Neural cell (in vitro differentiated cells): ENCODE data around the gene PIGM. TPM values are rescaled to one million over a fixed set of nuclear protein-coding genes. Genes with fewer than 3 reads are reported as not detected.
"Not testable (repeated sequence)": the region's sequence is repeated elsewhere in the genome, so short reads cannot be mapped to it uniquely, and the experiment has no call there.

Source experiments
- H2AFZ ChIP-seq: fragments of 200-600, 300-800 bp; sonication (generic), shearing (Covaris generic); 2 replicates; pipeline ENCODE4 v1.6.0; 2014; ENCODE audit warnings: low read depth, mild to moderate bottlenecking, antibody characterized with exemption, low read length, moderate library complexity
- H3F3A ChIP-seq: fragments of 200-600 bp; shearing (Covaris generic); 2 replicates; pipeline ENCODE4 v1.6.1; 2016; ENCODE audit warnings: mild to moderate bottlenecking, moderate library complexity, mixed read lengths, antibody characterized with exemption, low read length; ENCODE audit not compliant: insufficient read depth, poor library complexity, severe bottlenecking
- H3K27ac ChIP-seq: fragments of 200-600, 300-800 bp; sonication (generic), shearing (Covaris generic); 2 replicates; pipeline ENCODE4 v1.5.1; 2014; ENCODE audit warnings: mild to moderate bottlenecking, low read length, moderate library complexity
- H3K27me3 ChIP-seq: fragments of 300-800, 200-600 bp; sonication (generic), shearing (Covaris generic); 2 replicates; pipeline ENCODE4 v1.6.0; 2014; ENCODE audit warnings: mild to moderate bottlenecking, low read depth, low read length, moderate library complexity; ENCODE audit not compliant: insufficient read depth
- H3K36me3 ChIP-seq: fragments of 300-800, 200-600 bp; sonication (generic), shearing (Covaris generic); 2 replicates; pipeline ENCODE4 v1.5.1; 2014; ENCODE audit warnings: mild to moderate bottlenecking, antibody characterized with exemption, low read length, moderate library complexity; ENCODE audit not compliant: insufficient read depth
- H3K4me2 ChIP-seq: fragments of 300-800, 200-600 bp; sonication (generic), shearing (Covaris generic); 2 replicates; pipeline ENCODE4 v1.6.0; 2014; ENCODE audit warnings: mild to moderate bottlenecking, low read length
- H3K4me3 ChIP-seq: fragments of 300-800, 200-600 bp; sonication (generic), shearing (Covaris generic); 2 replicates; pipeline ENCODE4 v1.5.1; 2014; ENCODE audit warnings: mild to moderate bottlenecking, low read length, moderate library complexity
- H3K79me2 ChIP-seq: fragments of 200-600 bp; shearing (Covaris generic); replicated peaks from 2 replicates; pipeline ENCODE4 v1.6.0; 2014; ENCODE audit warnings: mild to moderate bottlenecking, low read length, moderate library complexity; ENCODE audit not compliant: insufficient read depth
- H3K9ac ChIP-seq: fragments of 300-800, 200-600 bp; sonication (generic), shearing (Covaris generic); 2 replicates; pipeline ENCODE4 v1.6.1; 2016; ENCODE audit warnings: mild to moderate bottlenecking, low read length, mixed read lengths
- H3K9me2 ChIP-seq: fragments of 200-600 bp; shearing (Covaris generic); 2 replicates; pipeline ENCODE4 v1.6.1; 2016; ENCODE audit warnings: mild to moderate bottlenecking, low read length, mixed read lengths; ENCODE audit not compliant: insufficient read depth
- H3K9me3 ChIP-seq: fragments of 200-600, 300-800 bp; sonication (generic), shearing (Covaris generic); 2 replicates; pipeline ENCODE4 v1.6.1; 2016; ENCODE audit warnings: mild to moderate bottlenecking, mixed run types, low read length, moderate library complexity, mixed read lengths
- H4K20me1 ChIP-seq: fragments of 200-600 bp; shearing (Covaris generic); 2 replicates; pipeline ENCODE4 v1.6.1; 2016; ENCODE audit warnings: mild to moderate bottlenecking, mixed run types; ENCODE audit not compliant: insufficient read depth
- EP300 ChIP-seq: fragments of 450-650 bp; conservative IDR thresholded peaks from 2 replicates; pipeline ENCODE4 v1.6.1; 2014; ENCODE audit warnings: antibody characterized with exemption, mild to moderate bottlenecking, moderate library complexity; ENCODE audit not compliant: poor library complexity, severe bottlenecking
- EZH2 ChIP-seq: fragments of 200-600, 300-800 bp; shearing (Covaris generic), sonication (generic); IDR thresholded peaks from 2 replicates; pipeline ENCODE4 v1.6.1; 2014; ENCODE audit warnings: antibody characterized with exemption, low read length, borderline replicate concordance, mild to moderate bottlenecking; ENCODE audit not compliant: insufficient read depth, poor library complexity, severe bottlenecking
- MXI1 ChIP-seq: fragments of 450-650 bp; conservative IDR thresholded peaks from 2 replicates; pipeline ENCODE4 v1.6.1; 2014; ENCODE audit warnings: antibody characterized with exemption, mild to moderate bottlenecking; ENCODE audit not compliant: poor library complexity, severe bottlenecking
- POLR2AphosphoS5 ChIP-seq: IDR thresholded peaks from 2 replicates; pipeline ENCODE4 v1.6.1; 2012
- RAD21 ChIP-seq: fragments of 450-650 bp; conservative IDR thresholded peaks from 2 replicates; pipeline ENCODE4 v1.6.1; 2014; ENCODE audit warnings: antibody characterized with exemption, mild to moderate bottlenecking, moderate library complexity
- SMC3 ChIP-seq: fragments of 450-650 bp; conservative IDR thresholded peaks from 2 replicates; pipeline ENCODE4 v1.6.1; 2014; ENCODE audit warnings: antibody characterized with exemption, mild to moderate bottlenecking, moderate library complexity; ENCODE audit not compliant: poor library complexity
- TAF1 ChIP-seq: IDR thresholded peaks from 2 replicates; pipeline ENCODE4 v1.6.1; 2012; ENCODE audit warnings: low read depth
- polyA plus RNA-seq: library from polyadenylated mRNA; depleted of rRNA; stranded (reverse); fragments of >200 nt; gene quantifications from 2 replicates; pipeline ENCODE4 v1.2.3, GENCODE V29; 2014
- TF ChIP-seq, protein P1 (sequence below): IDR thresholded peaks from 2 replicates; pipeline ENCODE4 v1.6.1; 2012; ENCODE audit warnings: borderline replicate concordance
- TF ChIP-seq, protein P2 (sequence below): fragments of 450-650 bp; IDR thresholded peaks from 2 replicates; pipeline ENCODE4 v1.5.1; 2014; ENCODE audit warnings: antibody characterized with exemption, mild to moderate bottlenecking, moderate library complexity; ENCODE audit not compliant: poor library complexity, severe bottlenecking

The PIGM gene
- polyA plus RNA-seq, 1 donor from 2014 or later, result 3.8 TPM

DNA sequence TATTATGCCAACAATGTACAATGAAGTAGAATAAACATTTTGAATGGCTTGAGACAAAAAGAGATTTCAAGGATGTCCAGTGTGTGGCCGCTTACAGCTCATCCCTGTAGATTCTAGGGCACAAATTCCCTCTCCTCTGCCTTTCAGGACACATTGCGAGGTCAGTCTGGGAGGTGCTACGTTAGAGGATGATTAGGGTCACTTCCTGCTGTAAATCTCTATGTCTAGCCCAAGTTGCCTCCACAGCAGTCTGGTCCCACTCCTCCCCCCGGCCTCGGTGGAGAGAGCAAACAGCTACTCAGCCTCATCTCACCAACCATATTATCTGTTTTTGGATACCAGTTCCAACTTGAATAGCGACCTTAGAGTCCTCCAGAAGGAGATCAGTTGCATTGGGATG lies 21.1 kb upstream of the PIGM start:
- Histone ChIP-seq H4K20me1 (no peaks in the 10 kb centered on the region), H3K27me3 (no peaks in the 10 kb centered on the region), H3K27ac (no peak overlapping the region), H2AFZ (no peak overlapping the region), H3K9ac (no peak overlapping the region), H3K4me3 (no peak overlapping the region), H3K36me3 (no peaks in the 10 kb centered on the region), H3K9me2 (no peaks in the 10 kb centered on the region), H3F3A (no peaks in the 10 kb centered on the region), H3K79me2 (no peaks in the 10 kb centered on the region), H3K9me3 (no peaks in the 10 kb centered on the region), H3K4me2 (no peak overlapping the region)
- no peak for TF ChIP-seq EZH2
- no peak for TF ChIP-seq EP300
- no peak for TF ChIP-seq RAD21
- TF ChIP-seq SMC3, result no peak
- no peak for TF ChIP-seq TAF1

DNA sequence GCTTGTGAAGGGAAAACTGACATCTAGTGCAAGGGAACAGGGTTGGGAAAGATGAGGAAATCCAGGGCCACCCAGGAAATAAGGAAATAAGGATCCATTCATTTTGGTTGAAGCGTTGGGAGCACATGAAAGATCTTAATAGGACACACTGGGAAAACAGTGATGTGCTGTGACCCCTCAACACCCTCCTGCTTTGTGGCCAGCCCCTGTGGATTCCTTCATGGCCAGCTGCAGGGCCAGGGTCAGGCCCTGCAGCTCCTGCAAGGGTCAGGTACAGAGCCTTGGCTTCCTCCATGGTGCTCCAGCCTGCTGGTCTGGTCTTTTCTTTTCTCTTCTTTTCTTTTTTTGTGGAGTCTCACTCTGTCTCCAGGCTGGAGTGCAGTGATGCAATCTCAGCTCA lies 18.8 kb upstream of the PIGM start:
- Histone ChIP-seq H3K27me3 (no peaks in the 10 kb centered on the region), H3K4me3 (no peak overlapping the region), H3F3A (no peaks in the 10 kb centered on the region), H3K9ac (no peak overlapping the region), H3K27ac (no peak overlapping the region), H3K79me2 (no peaks in the 10 kb centered on the region), H4K20me1 (no peaks in the 10 kb centered on the region), H3K9me2 (no peaks in the 10 kb centered on the region), H2AFZ (no peak overlapping the region), H3K4me2 (no peak overlapping the region), H3K36me3 (no peaks in the 10 kb centered on the region), H3K9me3 (no peaks in the 10 kb centered on the region)
- TF ChIP-seq MXI1 (no peak), EP300 (no peak), EZH2 (no peak), SMC3 (no peak), RAD21 (no peak), POLR2AphosphoS5 (no peak), TAF1 (no peak)
- TF ChIP-seq, protein P1, sequence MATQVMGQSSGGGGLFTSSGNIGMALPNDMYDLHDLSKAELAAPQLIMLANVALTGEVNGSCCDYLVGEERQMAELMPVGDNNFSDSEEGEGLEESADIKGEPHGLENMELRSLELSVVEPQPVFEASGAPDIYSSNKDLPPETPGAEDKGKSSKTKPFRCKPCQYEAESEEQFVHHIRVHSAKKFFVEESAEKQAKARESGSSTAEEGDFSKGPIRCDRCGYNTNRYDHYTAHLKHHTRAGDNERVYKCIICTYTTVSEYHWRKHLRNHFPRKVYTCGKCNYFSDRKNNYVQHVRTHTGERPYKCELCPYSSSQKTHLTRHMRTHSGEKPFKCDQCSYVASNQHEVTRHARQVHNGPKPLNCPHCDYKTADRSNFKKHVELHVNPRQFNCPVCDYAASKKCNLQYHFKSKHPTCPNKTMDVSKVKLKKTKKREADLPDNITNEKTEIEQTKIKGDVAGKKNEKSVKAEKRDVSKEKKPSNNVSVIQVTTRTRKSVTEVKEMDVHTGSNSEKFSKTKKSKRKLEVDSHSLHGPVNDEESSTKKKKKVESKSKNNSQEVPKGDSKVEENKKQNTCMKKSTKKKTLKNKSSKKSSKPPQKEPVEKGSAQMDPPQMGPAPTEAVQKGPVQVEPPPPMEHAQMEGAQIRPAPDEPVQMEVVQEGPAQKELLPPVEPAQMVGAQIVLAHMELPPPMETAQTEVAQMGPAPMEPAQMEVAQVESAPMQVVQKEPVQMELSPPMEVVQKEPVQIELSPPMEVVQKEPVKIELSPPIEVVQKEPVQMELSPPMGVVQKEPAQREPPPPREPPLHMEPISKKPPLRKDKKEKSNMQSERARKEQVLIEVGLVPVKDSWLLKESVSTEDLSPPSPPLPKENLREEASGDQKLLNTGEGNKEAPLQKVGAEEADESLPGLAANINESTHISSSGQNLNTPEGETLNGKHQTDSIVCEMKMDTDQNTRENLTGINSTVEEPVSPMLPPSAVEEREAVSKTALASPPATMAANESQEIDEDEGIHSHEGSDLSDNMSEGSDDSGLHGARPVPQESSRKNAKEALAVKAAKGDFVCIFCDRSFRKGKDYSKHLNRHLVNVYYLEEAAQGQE, result no peak
- TF ChIP-seq, protein P2, sequence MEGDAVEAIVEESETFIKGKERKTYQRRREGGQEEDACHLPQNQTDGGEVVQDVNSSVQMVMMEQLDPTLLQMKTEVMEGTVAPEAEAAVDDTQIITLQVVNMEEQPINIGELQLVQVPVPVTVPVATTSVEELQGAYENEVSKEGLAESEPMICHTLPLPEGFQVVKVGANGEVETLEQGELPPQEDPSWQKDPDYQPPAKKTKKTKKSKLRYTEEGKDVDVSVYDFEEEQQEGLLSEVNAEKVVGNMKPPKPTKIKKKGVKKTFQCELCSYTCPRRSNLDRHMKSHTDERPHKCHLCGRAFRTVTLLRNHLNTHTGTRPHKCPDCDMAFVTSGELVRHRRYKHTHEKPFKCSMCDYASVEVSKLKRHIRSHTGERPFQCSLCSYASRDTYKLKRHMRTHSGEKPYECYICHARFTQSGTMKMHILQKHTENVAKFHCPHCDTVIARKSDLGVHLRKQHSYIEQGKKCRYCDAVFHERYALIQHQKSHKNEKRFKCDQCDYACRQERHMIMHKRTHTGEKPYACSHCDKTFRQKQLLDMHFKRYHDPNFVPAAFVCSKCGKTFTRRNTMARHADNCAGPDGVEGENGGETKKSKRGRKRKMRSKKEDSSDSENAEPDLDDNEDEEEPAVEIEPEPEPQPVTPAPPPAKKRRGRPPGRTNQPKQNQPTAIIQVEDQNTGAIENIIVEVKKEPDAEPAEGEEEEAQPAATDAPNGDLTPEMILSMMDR, result no peak

DNA sequence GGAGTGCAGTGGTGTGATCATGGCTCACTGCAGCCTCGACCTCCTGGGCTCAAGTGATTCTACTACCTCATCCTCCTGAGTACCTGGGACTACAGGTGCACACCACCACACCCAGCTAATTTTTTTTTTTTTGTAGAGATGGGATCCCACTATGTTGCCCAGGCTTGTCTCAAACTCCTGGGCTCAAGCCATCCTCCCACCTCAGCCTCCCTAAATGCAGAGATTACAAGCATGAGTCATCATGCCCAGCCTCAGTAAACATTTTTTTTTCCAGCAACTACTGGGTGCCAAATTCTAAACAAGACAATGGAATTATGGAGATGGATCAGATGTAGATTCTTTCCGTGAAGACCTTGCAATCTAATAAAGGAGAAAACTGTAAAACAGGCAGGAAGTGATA lies 18.4 kb upstream of the PIGM start:
- not testable (repeated sequence) for H3K4me3 ChIP-seq, H3K36me3 ChIP-seq, H4K20me1 ChIP-seq, H3K27me3 ChIP-seq, H2AFZ ChIP-seq, H3K79me2 ChIP-seq, H3K9me2 ChIP-seq, H3F3A ChIP-seq, H3K9me3 ChIP-seq, H3K27ac ChIP-seq, H3K4me2 ChIP-seq, H3K9ac ChIP-seq
